Epithelial cell of esophagus (primary cell): ENCODE data around the gene TMEM163.

Experiments used
- DNase-seq: peaks from one replicate; pipeline ENCODE4 v3.0.0; 2010; ENCODE audit warnings: low read depth
- H3K4me3 ChIP-seq: 2 replicates; pipeline ENCODE4 v1.5.1; 2011; ENCODE audit warnings: mild to moderate bottlenecking, low read length, control low read depth
- TF ChIP-seq, protein P1 (sequence below): IDR thresholded peaks from 2 replicates; pipeline ENCODE4 v1.5.1; 2011; ENCODE audit warnings: low read depth, mild to moderate bottlenecking, low read length, control low read depth, inconsistent platforms; ENCODE audit not compliant: insufficient read depth; ENCODE audit errors: missing control alignments

Gene TMEM163

DNA sequence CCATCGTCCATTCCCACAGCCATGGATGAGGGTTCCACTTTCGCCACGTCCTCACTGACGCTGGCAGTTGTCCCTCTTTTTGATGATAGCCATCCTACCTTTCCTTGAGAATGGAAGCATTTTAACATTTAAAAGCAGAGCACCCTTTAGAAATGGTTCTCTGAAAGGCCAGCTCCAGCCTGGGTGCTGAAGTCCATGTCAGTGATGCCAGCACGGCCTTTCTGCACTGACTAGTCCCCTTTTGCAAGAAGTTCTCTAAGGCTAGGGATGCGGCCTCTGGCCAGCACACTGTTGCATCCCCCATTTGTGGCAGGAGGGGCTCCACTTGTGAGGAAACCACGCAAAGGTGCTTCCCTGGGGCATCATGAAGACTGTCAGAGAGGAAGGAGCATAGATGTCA, 261.4 kb downstream of the TMEM163 start:
- no peak for DNase-seq
- TF ChIP-seq, protein P1, sequence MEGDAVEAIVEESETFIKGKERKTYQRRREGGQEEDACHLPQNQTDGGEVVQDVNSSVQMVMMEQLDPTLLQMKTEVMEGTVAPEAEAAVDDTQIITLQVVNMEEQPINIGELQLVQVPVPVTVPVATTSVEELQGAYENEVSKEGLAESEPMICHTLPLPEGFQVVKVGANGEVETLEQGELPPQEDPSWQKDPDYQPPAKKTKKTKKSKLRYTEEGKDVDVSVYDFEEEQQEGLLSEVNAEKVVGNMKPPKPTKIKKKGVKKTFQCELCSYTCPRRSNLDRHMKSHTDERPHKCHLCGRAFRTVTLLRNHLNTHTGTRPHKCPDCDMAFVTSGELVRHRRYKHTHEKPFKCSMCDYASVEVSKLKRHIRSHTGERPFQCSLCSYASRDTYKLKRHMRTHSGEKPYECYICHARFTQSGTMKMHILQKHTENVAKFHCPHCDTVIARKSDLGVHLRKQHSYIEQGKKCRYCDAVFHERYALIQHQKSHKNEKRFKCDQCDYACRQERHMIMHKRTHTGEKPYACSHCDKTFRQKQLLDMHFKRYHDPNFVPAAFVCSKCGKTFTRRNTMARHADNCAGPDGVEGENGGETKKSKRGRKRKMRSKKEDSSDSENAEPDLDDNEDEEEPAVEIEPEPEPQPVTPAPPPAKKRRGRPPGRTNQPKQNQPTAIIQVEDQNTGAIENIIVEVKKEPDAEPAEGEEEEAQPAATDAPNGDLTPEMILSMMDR = no peak
- no peak overlapping the region for H3K4me3 ChIP-seq

DNA sequence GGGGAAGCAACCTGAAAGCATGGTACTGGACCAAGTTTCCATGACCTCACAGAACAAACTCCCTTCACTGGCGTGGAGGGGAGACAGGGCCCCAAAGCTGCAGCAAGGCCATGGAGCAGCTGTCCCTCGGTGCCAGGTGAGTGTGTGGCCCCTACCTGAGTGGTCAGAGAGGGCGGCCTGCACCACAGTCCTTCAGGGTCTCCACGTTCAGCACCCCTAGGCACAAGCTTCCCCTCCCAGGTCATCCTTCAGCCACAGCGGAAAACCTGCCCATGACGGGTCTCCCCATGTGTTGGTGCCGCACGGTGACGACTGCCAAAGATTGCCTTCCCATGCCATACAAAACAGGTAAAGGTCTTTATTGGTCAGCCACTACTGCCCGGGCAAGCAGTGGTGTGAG, 263.4 kb downstream of the TMEM163 start:
- H3K4me3 ChIP-seq = no peak overlapping the region
- TF ChIP-seq, protein P1 = no peak
- no peak for DNase-seq

DNA sequence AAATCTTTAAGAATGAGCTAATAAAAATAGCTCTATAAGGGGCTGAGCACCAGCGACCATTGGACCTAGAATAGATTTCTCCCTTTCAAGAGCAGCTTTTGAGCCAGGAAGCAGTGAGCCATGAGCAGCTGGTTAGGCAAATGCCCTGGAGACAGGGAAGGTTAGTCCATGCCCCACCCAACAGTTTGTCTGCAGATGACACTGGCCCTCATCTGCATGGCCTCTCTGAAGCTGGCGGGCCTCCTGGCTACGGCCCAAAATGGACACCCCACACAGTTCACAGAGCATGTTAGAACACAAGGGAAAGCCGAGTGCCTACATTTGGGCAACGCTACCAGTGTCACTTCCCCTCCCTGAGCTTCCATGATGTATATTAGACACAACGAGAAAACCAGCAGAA, 263.9 kb downstream of the TMEM163 start:
- TF ChIP-seq, protein P1 = no peak
- no peak overlapping the region for H3K4me3 ChIP-seq
- DNase-seq = no peak

DNA sequence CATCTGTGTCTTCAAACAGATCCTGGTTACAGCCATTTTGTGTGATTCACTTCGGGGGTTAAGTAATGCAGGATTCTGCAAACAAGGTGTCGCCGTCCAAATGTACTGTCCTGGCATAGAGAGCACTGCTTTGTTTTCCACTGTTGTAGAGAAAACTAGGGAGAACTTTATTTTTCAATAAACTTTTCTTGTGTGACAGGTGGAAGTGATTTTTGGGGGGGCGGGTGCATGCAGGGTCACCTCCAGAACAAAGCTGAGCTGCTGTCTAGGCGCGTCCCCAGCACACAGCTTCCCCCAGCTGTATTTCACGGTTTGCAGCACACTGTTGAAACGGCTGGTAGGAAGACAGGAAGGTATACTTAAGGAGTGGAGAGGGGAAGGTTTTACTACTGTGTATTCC, 264.4 kb downstream of the TMEM163 start:
- TF ChIP-seq, protein P1 = no peak
- no peak for DNase-seq
- H3K4me3 ChIP-seq = no peak overlapping the region

DNA sequence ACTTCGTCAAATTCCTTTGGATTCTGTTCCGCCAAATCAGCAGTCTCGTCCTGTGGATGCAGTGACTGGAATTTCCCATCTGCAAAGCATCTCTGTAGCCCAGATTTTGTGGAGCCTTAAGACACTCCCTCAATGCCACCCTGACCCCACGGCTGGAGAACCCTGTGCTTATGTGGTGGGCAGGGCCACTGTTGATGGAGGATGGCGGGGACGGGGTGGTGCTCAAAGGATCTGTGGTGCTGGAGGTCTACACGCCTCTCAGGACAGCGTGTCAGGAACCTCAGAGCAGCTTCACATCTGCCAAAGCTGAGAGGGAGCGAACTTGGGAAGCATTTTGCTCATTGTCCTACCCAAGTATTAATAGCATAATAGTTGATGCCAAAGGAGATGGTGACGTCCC, 264.8 kb downstream of the TMEM163 start:
- TF ChIP-seq, protein P1 = no peak
- H3K4me3 ChIP-seq = no peak overlapping the region
- DNase-seq = no peak

DNA sequence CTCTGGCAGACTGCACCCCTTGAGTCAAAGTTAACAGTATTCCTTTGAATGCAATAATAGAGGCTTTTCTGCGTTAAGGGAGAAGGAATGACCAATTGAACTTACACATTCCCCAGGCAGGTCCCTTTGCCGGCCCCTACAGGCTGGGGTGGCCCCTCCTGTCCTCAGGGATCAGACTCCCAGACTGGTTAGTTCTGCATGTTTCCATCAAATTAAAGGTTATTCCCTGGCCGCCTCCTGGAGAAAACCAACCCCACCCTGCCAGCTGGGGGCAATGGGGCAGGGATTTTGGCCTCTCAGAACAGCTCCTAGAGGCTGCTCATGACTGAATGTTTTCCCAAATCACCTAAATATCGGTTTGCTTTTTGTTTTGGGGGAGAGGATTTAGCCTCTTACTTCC, 265.3 kb downstream of the TMEM163 start:
- no peak for DNase-seq
- TF ChIP-seq, protein P1 = no peak

DNA sequence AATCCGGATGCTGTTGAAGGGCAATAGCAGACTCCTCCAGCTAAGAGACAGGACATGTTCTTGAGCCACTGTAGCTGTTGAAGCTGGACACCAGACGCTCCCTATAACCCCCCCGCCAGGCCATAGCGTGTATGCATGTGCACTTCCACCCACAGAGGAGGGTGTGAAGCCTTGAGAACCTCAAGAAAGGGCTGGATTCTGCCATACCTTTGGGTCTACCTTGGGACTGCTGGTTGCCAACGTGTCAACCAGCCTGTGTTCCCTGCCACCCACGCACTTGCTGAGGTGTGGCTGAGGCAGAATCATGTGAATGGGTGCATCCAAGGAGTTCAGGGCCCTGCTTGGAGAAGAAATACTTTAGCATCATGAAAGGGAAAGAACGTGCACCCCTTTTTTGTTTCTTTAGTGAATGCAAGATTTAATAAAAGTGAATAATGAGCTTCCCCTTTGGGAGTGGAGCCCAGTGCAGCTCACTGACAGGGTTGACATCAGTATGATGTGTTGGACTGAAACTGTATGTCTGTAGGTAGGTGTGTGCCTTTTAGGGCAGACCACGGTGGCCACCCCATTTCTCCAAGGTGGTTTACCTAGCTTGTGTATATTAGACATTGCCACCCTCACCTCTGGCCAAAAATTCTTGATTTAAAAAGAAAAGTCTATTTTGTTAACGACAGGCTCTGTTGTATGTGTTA, 266.6 kb downstream of the TMEM163 start:
- no peak for DNase-seq
- H3K4me3 ChIP-seq = no peak overlapping the region
- TF ChIP-seq, protein P1 = no peak

More for the DNA sequence above, 265.3 kb downstream of the TMEM163 start:
- H3K4me3 ChIP-seq = no peak overlapping the region
